SK-N-SH treated with all-trans-retinoic acid at 6 μM for 48 hours (cell line): ENCODE measurements around the gene RRBP1.

Source experiments
- ATAC-seq: fragments of 200-7000 bp; cut with Tn5 transposase; 3 replicates; pipeline ENCODE4 v1.9.1; 2020; ENCODE audit warnings: mild to moderate bottlenecking, moderate library complexity
- ARNTL ChIP-seq: fragments of 450-650 bp; formaldehyde crosslinking; IDR thresholded peaks from 2 replicates; pipeline ENCODE4 v1.5.0; 2020; ENCODE audit warnings: low read depth, mild to moderate bottlenecking, moderate library complexity, borderline replicate concordance
- BACH2 ChIP-seq: fragments of 250-450 bp; sonication (Bioruptor Pico); IDR thresholded peaks from 2 replicates; pipeline ENCODE4 v1.9.0; 2021; ENCODE audit warnings: mild to moderate bottlenecking, borderline replicate concordance
- CREB5 ChIP-seq: fragments of 250-450 bp; sonication (Bioruptor Pico); IDR thresholded peaks from 2 replicates; pipeline ENCODE4 v1.5.1; 2020; ENCODE audit warnings: low read depth, mild to moderate bottlenecking, moderate library complexity
- CSDC2 ChIP-seq: fragments of 250-450 bp; sonication (Bioruptor Pico); IDR thresholded peaks from 2 replicates; pipeline ENCODE4 v1.5.0; 2020; ENCODE audit warnings: mild to moderate bottlenecking, moderate library complexity
- CSRNP3 ChIP-seq: fragments of 250-450 bp; sonication (Bioruptor Pico); IDR thresholded peaks from 2 replicates; pipeline ENCODE4 v1.5.1; 2021; ENCODE audit warnings: mild to moderate bottlenecking, moderate library complexity
- ESRRG ChIP-seq: fragments of 250-450 bp; sonication (Bioruptor Pico); IDR thresholded peaks from 2 replicates; pipeline ENCODE4 v1.6.1; 2021; ENCODE audit warnings: mild to moderate bottlenecking
- GLIS3 ChIP-seq: fragments of 250-450 bp; sonication (Bioruptor Pico); IDR thresholded peaks from 2 replicates; pipeline ENCODE4 v1.5.0; 2020; ENCODE audit warnings: mild to moderate bottlenecking, moderate library complexity
- ISL1 ChIP-seq: fragments of 250-450 bp; sonication (Bioruptor Pico); IDR thresholded peaks from 2 replicates; pipeline ENCODE4 v2.1.2; 2022; ENCODE audit warnings: mild to moderate bottlenecking, moderate library complexity
- PATZ1 ChIP-seq: fragments of 250-450 bp; sonication (Bioruptor Pico); IDR thresholded peaks from 2 replicates; pipeline ENCODE4 v1.8.0; 2020; ENCODE audit warnings: mild to moderate bottlenecking, moderate library complexity, borderline replicate concordance
- POU6F1 ChIP-seq: fragments of 250-450 bp; sonication (Bioruptor Pico); IDR thresholded peaks from 2 replicates; pipeline ENCODE4 v1.8.0; 2021; ENCODE audit warnings: low read depth, mild to moderate bottlenecking, moderate library complexity, borderline replicate concordance
- PPARA ChIP-seq: fragments of 250-450 bp; sonication (Bioruptor Pico); IDR thresholded peaks from 2 replicates; pipeline ENCODE4 v1.5.0; 2020; ENCODE audit warnings: mild to moderate bottlenecking, borderline replicate concordance
- RARB ChIP-seq: fragments of 250-450 bp; sonication (Bioruptor Pico); IDR thresholded peaks from 2 replicates; pipeline ENCODE4 v1.8.0; 2021; ENCODE audit warnings: mild to moderate bottlenecking, moderate library complexity
- SNAI2 ChIP-seq: fragments of 250-450 bp; sonication (Bioruptor Pico); IDR thresholded peaks from 2 replicates; pipeline ENCODE4 v1.5.0; 2020; ENCODE audit warnings: mild to moderate bottlenecking, moderate library complexity
- TCF4 ChIP-seq: fragments of 250-450 bp; sonication (Bioruptor Pico); IDR thresholded peaks from 2 replicates; pipeline ENCODE4 v1.8.0; 2021; ENCODE audit warnings: mild to moderate bottlenecking, moderate library complexity, borderline replicate concordance
- TOX ChIP-seq: fragments of 250-450 bp; sonication (Bioruptor Pico); IDR thresholded peaks from 2 replicates; pipeline ENCODE4 v1.8.0; 2021; ENCODE audit warnings: mild to moderate bottlenecking, moderate library complexity, borderline replicate concordance
- TSHZ2 ChIP-seq: fragments of 250-450 bp; sonication (Bioruptor Pico); IDR thresholded peaks from 2 replicates; pipeline ENCODE4 v1.5.0; 2020; ENCODE audit warnings: mild to moderate bottlenecking, moderate library complexity
- ZC3H10 ChIP-seq: fragments of 250-450 bp; sonication (Bioruptor Pico); IDR thresholded peaks from 2 replicates; pipeline ENCODE4 v1.5.1; 2021; ENCODE audit warnings: mild to moderate bottlenecking, moderate library complexity
- ZFP3 ChIP-seq: fragments of 250-450 bp; sonication (Bioruptor Pico); IDR thresholded peaks from 2 replicates; pipeline ENCODE4 v1.5.0; 2020; ENCODE audit warnings: mild to moderate bottlenecking, moderate library complexity
- ZFP30 ChIP-seq: fragments of 450-650 bp; formaldehyde crosslinking; IDR thresholded peaks from 2 replicates; pipeline ENCODE4 v1.5.0; 2022; ENCODE audit warnings: mild to moderate bottlenecking, moderate library complexity
- ZNF565 ChIP-seq: fragments of 450-650 bp; formaldehyde crosslinking; conservative IDR thresholded peaks from 2 replicates; pipeline ENCODE4 v1.5.0; 2020; ENCODE audit warnings: low read depth, mild to moderate bottlenecking, moderate library complexity
- ZNF70 ChIP-seq: fragments of 450-650 bp; formaldehyde crosslinking; IDR thresholded peaks from 2 replicates; pipeline ENCODE4 v1.5.0; 2020; ENCODE audit warnings: mild to moderate bottlenecking, moderate library complexity
- ZNF8 ChIP-seq: fragments of 450-650 bp; formaldehyde crosslinking; IDR thresholded peaks from 2 replicates; pipeline ENCODE4 v1.5.0; 2020; ENCODE audit warnings: mild to moderate bottlenecking, moderate library complexity

Gene RRBP1

GRCh38 chr20:17694767-17695166 is 12.7 kb upstream of the RRBP1 start:
- ATAC-seq = no peak

GRCh38 chr20:17693444-17694001 is 11.5 kb upstream of the RRBP1 start:
- ATAC-seq = no peak
- TF ChIP-seq ZNF565 (CRISPR knock-in tag) (no peak), SNAI2 (CRISPR knock-in tag) (no peak), ZNF8 (CRISPR knock-in tag) (no peak), ISL1 (CRISPR knock-in tag) (no peak), ZNF70 (no peak), CREB5 (no peak), ARNTL (CRISPR knock-in tag) (no peak), ZFP30 (no peak), BACH2 (CRISPR knock-in tag) (no peak), CSRNP3 (no peak)

More at GRCh38 chr20:17694767-17695166, 12.7 kb upstream of the RRBP1 start:
- TF ChIP-seq ZNF70 (no peak), ZC3H10 (CRISPR knock-in tag) (no peak), PPARA (CRISPR knock-in tag) (no peak), POU6F1 (CRISPR knock-in tag) (no peak), CSRNP3 (no peak), TSHZ2 (no peak)

GRCh38 chr20:17691758-17692157 is 9.7 kb upstream of the RRBP1 start:
- TF ChIP-seq PATZ1 = no peak
- no peak for TF ChIP-seq ZFP3 (CRISPR knock-in tag)
- no peak for TF ChIP-seq ZFP30
- no peak for ATAC-seq

GRCh38 chr20:17690144-17690543 is 8.1 kb upstream of the RRBP1 start:
- TF ChIP-seq CREB5 = no peak
- TF ChIP-seq TOX (CRISPR knock-in tag) = no peak
- no peak for TF ChIP-seq PATZ1
- no peak for TF ChIP-seq ISL1 (CRISPR knock-in tag)
- no peak for TF ChIP-seq ZNF8 (CRISPR knock-in tag)
- TF ChIP-seq SNAI2 (CRISPR knock-in tag) = no peak
- no peak for TF ChIP-seq ZC3H10 (CRISPR knock-in tag)
- no peak for TF ChIP-seq ZNF70
- no peak for TF ChIP-seq ZFP30
- TF ChIP-seq ARNTL (CRISPR knock-in tag) = no peak
- TF ChIP-seq TCF4 (CRISPR knock-in tag) = no peak
- TF ChIP-seq CSDC2 (CRISPR knock-in tag) = no peak
- no peak for TF ChIP-seq GLIS3 (CRISPR knock-in tag)
- no peak for TF ChIP-seq ESRRG (CRISPR knock-in tag)
- no peak for TF ChIP-seq BACH2 (CRISPR knock-in tag)
- TF ChIP-seq ZFP3 (CRISPR knock-in tag) = no peak
- no peak for TF ChIP-seq RARB (CRISPR knock-in tag)
- TF ChIP-seq PPARA (CRISPR knock-in tag) = no peak
- ATAC-seq = no peak
